HUES64 (cell line): ENCODE data around the gene MED13L.

ENCODE experiments used
- H3K27ac ChIP-seq: 2 replicates; pipeline ENCODE4 v1.7.0; 2013; ENCODE audit warnings: low read depth, low read length, inconsistent platforms
- H3K27me3 ChIP-seq: 2 replicates; pipeline ENCODE4 v1.6.1; 2013; ENCODE audit warnings: mild to moderate bottlenecking, low read length; ENCODE audit not compliant: insufficient read depth
- H3K36me3 ChIP-seq: 2 replicates; pipeline ENCODE4 v1.6.1; 2013; ENCODE audit warnings: mild to moderate bottlenecking, low read length; ENCODE audit not compliant: insufficient read depth
- H3K4me1 ChIP-seq: 2 replicates; pipeline ENCODE4 v1.6.1; 2013; ENCODE audit warnings: mild to moderate bottlenecking, low read length, moderate library complexity; ENCODE audit not compliant: insufficient read depth
- H3K4me3 ChIP-seq: 2 replicates; pipeline ENCODE4 v1.5.1; 2013; ENCODE audit warnings: mild to moderate bottlenecking, low read length, moderate library complexity
- H3K9ac ChIP-seq: 2 replicates; pipeline ENCODE4 v1.6.1; 2013; ENCODE audit warnings: mild to moderate bottlenecking, low read depth, low read length
- H3K9me3 ChIP-seq: 2 replicates; pipeline ENCODE4 v1.6.1; 2013; ENCODE audit warnings: low read depth, low read length; ENCODE audit not compliant: insufficient read depth
- WGBS: fragments of 150-250, 120-280 bp; methylation state at CpG from one replicate; pipeline ENCODE4 v1.1.7; 2013; ENCODE audit warnings: missing lambda C conversion rate; 5-methylcytosine and 5-hydroxymethylcytosine counted together

The MED13L gene

DNA sequence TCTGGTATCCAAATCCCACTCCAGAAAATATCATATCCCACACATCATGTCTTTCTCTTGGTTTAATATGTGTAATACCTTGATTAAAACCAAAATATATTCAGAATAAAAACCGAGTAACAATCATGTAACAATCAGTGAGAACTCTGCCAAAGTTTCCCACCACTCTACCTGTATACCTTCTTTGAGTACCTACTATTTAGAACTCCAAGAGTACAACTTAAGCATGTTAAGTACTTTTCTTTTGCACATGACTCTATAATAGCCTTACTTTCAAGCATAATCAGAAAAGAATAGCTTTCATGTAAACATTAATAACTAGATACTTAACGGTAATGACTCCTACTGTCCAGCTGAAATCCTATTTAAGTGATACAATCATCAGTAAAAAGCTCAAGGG, 223.2 kb downstream of the MED13L start:
- WGBS = 88% methylated on average over 2 of the region's 2 CpGs

DNA sequence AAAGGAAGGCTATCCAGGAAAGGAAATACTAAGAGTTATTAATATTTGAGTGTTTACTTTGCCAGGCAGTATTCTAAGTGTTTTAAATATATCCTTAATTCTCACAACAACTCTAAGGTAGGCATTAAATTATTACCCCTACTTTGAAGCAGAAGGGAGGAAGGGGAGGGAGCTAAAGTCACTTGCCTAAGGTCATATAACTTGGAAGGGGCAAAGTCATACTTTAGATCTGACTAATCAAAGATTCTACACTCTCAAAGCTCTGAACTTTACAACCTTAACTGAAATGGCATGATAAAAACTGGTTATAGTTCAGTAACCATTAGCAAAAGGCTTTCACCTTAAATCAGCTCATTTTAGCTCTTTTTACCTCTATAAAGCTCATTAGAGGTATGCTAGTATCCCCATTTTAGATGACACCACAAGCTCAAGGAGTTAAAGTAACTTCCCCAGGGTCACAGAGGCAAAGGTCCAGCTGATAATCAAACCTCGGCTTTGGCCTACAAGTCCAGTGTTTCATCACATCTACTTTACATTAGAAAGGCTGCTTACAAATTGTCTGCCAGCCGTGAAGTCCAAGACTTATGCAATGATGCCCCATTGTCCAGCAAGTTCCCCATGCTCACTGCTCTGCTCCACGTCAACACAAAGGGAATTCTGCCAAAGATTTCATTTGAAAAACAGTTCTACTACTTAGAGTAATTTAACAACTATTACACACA, 223.9 kb downstream of the MED13L start:
- Histone ChIP-seq H3K27ac (no peak overlapping the region), H3K36me3 (no peaks in the 10 kb centered on the region), H3K4me3 (no peak overlapping the region), H3K9ac (no peak overlapping the region), H3K4me1 (peaks cover 9% of the 10 kb centered on the region; the same call in 1 of the 2 replicates), H3K27me3 (no peaks in the 10 kb centered on the region), H3K9me3 (no peaks in the 10 kb centered on the region)
- WGBS = 79% methylated on average over 3 of the region's 3 CpGs

More for the DNA sequence above, 223.2 kb downstream of the MED13L start:
- Histone ChIP-seq H3K36me3 (no peaks in the 10 kb centered on the region), H3K27ac (no peak overlapping the region), H3K27me3 (no peaks in the 10 kb centered on the region), H3K4me3 (no peak overlapping the region), H3K9ac (no peak overlapping the region), H3K4me1 (peaks cover 9% of the 10 kb centered on the region; the same call in 1 of the 2 replicates), H3K9me3 (no peaks in the 10 kb centered on the region)

DNA sequence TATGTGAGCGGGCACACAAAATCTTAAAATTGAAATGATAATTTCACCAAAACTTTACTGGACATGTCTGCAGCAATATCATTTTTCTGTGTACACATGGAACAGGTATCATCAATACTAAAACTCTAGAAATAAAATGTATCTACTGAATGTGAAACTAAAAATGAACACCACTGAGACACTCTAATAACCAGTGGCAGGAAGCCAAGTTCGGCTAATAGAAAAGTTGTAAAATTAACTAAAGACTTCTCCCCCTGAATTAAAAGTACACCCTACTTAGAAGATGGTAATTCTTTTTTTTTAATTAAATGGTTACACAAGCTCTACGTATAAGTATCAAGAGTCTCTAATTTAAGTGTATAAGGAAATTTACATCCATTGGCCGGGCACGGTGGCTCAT, 227.2 kb downstream of the MED13L start:
- no peak overlapping the region for H3K27ac ChIP-seq
- H3K27me3 ChIP-seq = no peaks in the 10 kb centered on the region
- WGBS = 97% methylated on average over 5 of the region's 5 CpGs
- H3K9ac ChIP-seq = no peak overlapping the region
- no peaks in the 10 kb centered on the region for H3K9me3 ChIP-seq
- peaks cover 11% of the 10 kb centered on the region; the same call in 1 of the 2 replicates for H3K4me1 ChIP-seq
- no peak overlapping the region for H3K4me3 ChIP-seq
- no peaks in the 10 kb centered on the region for H3K36me3 ChIP-seq

DNA sequence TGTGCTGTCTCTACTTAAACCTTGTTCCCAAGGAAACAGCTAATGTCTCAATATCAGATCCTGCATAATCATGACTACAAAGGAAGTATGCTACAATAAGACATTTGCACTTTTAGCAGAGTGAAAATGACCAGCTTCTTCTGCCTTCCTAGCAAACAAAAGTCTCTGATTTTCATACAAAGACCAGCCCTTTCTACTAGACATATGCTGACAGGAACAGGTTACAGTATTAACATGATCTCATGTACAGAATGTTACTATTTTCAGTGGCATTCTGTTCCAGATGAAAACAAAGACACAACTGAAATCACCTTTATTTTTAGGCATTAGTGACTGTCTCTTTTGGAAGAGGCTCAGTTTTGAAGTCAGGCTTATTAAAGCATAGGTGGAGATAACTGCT, 228.6 kb downstream of the MED13L start:
- Histone ChIP-seq H3K9ac (no peak overlapping the region), H3K9me3 (no peaks in the 10 kb centered on the region), H3K4me3 (no peak overlapping the region), H3K27ac (no peak overlapping the region), H3K36me3 (no peaks in the 10 kb centered on the region), H3K4me1 (peaks cover 6% of the 10 kb centered on the region; the same call in 1 of the 2 replicates), H3K27me3 (no peaks in the 10 kb centered on the region)

DNA sequence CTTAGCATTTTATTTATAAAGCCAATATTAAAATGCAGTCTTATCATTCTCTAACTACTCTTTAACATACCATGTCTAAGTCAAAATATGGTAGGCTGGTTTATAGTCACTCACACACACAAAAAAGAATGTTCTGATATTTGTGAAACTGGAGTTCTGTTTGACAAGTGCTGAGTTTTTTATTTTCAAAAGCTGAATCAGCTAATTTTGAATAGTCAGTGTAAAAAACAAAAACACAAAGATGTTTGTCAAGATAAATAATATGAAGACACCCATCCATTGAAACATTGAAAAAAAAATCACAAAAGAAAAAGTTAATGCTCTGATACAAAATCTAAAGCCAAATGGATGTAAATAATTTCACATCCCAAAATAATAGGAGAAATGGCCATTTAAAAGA, 231.5 kb downstream of the MED13L start:
- no peaks in the 10 kb centered on the region for H3K27me3 ChIP-seq
- H3K27ac ChIP-seq = no peak overlapping the region
- H3K9me3 ChIP-seq = no peaks in the 10 kb centered on the region
- 0 out of 2 replicates have a peak, but pooled peaks cover 3% of the 10 kb centered on the region for H3K4me1 ChIP-seq
- no peak overlapping the region for H3K9ac ChIP-seq
- no peaks in the 10 kb centered on the region for H3K36me3 ChIP-seq
- H3K4me3 ChIP-seq = no peak overlapping the region

DNA sequence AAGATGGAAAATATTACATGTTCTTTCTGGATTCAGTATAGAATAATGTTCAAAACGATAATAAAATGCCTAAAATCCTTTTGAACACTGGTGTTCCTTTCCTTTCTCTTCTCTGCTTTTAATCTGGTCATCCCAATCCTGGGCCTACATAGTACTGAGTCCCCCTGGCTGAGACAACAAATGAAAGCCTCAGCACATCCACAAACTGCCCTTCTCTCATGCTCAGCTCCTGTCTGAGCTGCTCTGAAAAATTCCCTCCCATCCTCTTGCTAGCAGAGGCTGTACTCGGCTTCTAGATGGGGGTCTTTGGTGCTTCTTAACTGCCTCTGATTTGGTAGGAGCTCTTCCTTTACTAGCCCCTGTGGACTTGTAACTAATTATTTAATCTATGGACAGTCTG, 232.3 kb downstream of the MED13L start:
- Histone ChIP-seq H3K9me3 (no peaks in the 10 kb centered on the region), H3K27ac (no peak overlapping the region), H3K27me3 (no peaks in the 10 kb centered on the region), H3K4me1 (peaks cover 3% of the 10 kb centered on the region; the same call in 1 of the 2 replicates), H3K4me3 (no peak overlapping the region), H3K36me3 (no peaks in the 10 kb centered on the region), H3K9ac (no peak overlapping the region)
- 80% methylated on average over 2 of the region's 2 CpGs for WGBS

DNA sequence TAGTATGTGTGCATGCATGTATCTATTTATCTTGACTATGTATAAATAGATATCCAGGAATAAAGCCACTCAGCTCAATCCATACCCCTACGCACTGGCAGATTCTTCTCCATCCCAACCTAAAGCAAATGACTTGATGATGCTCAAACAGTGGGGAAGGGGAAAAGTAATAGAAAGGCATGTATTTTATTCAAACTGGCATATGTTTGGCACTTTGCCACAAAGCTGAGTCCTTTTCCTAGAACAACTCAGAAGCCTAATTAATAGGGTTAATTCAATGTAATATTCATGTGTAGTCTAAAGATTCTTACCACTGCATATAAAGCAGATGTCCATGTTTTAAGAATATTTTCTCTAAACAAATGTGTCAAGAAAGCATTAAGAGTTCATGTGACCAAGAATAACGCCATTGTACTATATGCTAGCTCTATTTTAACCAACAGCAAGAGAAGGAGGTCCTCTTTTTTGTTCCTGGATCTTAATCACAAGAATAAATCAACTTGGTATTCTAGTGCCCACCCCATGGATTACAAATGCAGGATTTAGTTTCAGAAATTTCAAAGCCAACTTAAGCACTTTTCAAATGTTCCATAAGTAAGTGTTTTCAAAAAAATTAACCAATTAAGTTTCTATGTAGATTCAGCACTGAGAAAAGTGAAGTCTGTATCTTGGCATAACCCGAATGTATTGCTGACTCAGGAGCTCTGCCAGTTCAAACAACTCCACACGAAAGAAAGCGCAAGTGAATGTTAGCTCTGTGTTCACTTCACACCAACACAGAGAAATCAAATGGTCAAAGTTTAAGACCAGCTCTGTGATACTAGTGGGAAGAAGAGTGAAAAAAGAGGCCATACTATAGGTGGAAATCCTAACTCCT, 233.6 kb downstream of the MED13L start:
- no peaks in the 10 kb centered on the region for H3K27me3 ChIP-seq
- WGBS = 97% methylated on average over 4 of the region's 5 CpGs
- H3K27ac ChIP-seq = no peak overlapping the region; the same call in 1 of the 2 replicates
- H3K4me1 ChIP-seq = peaks cover 7% of the 10 kb centered on the region; the same call in 1 of the 2 replicates
- no peak overlapping the region for H3K4me3 ChIP-seq
- no peak overlapping the region; the same call in 1 of the 2 replicates for H3K9ac ChIP-seq
- no peaks in the 10 kb centered on the region for H3K9me3 ChIP-seq
- H3K36me3 ChIP-seq = no peaks in the 10 kb centered on the region

DNA sequence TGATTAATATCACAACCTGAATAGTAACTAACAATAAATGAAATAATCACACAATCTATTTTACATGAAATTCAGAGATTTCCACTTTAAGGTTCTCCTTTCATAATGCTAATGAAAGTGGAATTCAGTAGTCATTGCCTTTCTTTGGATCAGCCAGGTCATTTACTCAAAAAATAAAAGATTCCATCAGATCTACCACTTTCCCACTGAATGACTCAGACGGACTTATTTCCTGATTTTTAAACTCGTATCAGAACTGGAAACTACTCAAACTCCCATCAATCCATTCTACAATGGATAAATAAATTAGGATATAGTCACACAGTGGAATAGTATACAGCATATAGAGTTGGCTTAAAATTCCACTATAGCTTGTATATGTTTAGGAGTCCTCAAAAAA, 237.1 kb downstream of the MED13L start:
- no peaks in the 10 kb centered on the region for H3K36me3 ChIP-seq
- no peak overlapping the region for H3K27ac ChIP-seq
- no peaks in the 10 kb centered on the region for H3K9me3 ChIP-seq
- WGBS = 100% methylated on average over 2 of the region's 2 CpGs
- peaks cover 5% of the 10 kb centered on the region; the same call in 1 of the 2 replicates for H3K4me1 ChIP-seq
- H3K4me3 ChIP-seq = no peak overlapping the region
- H3K27me3 ChIP-seq = no peaks in the 10 kb centered on the region
- H3K9ac ChIP-seq = no peak overlapping the region

DNA sequence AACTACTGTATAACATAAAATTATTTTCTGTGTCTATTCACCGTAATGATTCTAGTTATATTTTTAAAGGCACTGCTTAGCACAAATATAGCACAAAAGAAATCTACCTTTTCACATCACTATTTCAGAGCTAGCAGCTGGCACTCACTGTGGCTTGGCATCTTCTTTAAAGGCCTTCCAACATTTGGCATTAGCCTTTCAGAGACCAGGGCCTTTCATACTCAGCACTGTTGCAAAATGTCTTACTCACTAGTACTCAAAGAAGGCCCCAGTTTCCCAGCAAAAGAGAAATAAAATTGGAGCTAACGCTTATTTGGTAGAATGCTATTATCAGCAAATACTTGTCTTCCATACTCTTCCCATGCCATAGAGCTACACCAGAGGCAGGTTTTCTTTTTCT, 238.4 kb downstream of the MED13L start:
- Histone ChIP-seq H3K36me3 (no peaks in the 10 kb centered on the region), H3K9ac (no peak overlapping the region), H3K4me3 (no peak overlapping the region), H3K9me3 (no peaks in the 10 kb centered on the region), H3K27ac (no peak overlapping the region), H3K27me3 (no peaks in the 10 kb centered on the region), H3K4me1 (peaks cover 4% of the 10 kb centered on the region; the same call in 1 of the 2 replicates)
- 92% methylated on average over 2 of the region's 2 CpGs for WGBS

DNA sequence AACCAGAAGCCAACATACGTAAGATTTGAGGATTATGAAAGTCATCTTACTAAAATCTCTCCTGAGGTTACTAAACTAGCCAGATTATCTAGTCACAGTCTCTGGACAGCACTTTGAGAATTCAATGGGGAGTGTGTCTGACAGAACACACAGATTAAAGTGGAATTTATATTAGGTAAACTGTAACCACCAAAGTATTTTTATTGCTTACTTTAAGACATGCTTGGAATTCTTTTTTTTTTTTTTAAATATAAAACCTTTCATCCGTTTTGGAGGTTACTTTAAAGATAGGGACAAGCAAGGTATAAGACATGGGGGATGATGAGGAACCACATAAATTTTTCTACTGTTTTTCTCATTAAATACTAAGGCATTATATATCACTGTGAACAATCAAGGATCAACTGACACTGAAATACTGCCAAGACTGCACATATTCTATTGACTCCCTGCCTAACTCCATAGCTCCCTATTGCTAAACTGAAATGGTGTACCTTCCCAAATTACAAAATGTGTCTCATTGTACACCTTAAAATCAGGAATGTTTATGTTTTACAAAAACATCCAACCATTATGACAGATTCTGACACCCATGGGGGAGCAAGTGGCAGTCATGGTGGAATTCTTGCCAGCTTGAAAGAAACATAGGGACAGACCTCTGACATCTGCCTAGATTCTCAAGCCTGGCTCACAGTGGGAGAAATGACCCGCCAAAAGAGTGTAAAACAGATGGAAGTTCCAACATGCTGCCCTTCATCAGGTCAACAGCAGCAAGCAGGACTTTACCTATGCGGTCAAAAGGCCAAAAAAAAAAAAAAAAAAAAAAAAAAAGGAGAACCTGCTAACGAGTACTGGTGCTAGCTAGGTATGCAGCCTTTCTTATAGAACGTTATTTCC, 239.3 kb downstream of the MED13L start:
- H3K4me3 ChIP-seq = no peak overlapping the region
- no peak overlapping the region for H3K27ac ChIP-seq
- peaks cover 4% of the 10 kb centered on the region; the same call in 1 of the 2 replicates for H3K4me1 ChIP-seq
- H3K36me3 ChIP-seq = no peaks in the 10 kb centered on the region
- H3K27me3 ChIP-seq = no peaks in the 10 kb centered on the region
- no peak overlapping the region for H3K9ac ChIP-seq
- H3K9me3 ChIP-seq = no peaks in the 10 kb centered on the region
- WGBS = 93% methylated on average over 5 of the region's 6 CpGs
